Peyer's patch (tissue), 4 donors: ENCODE data around the gene RNH1.

Experiments used
- CTCF ChIP-seq, 6 experiments: fragments of 450-650 bp in 4 of 6; fragments of 200-600 bp in 2 of 6; sonication (generic) in 1 of 6; IDR thresholded peaks; one replicate each; pipeline ENCODE4 v1.5.1; 2017 to 2019; ENCODE audit warnings: antibody characterized with exemption in 6 of 6, mild to moderate bottlenecking in 3 of 6, moderate library complexity in 1 of 6
- POLR2A ChIP-seq, 2 donors: fragments of 450-650 bp; IDR thresholded peaks; one replicate each; pipeline ENCODE4 v1.5.1; 2017; ENCODE audit warnings: antibody characterized with exemption in 2 of 2, mild to moderate bottlenecking in 2 of 2, moderate library complexity in 2 of 2

GRCh38 chr11:452203-452744 lies 54.8 kb downstream of the RNH1 start:
- no peak for TF ChIP-seq CTCF (IDR thresholded peaks at IDR 0.05)
- no peak for TF ChIP-seq POLR2A (IDR thresholded peaks at IDR 0.05)
